Ishikawa (cell line): ENCODE measurements around the gene REEP2.

Source experiments
- CEBPB ChIP-seq: IDR thresholded peaks from 2 replicates; pipeline ENCODE4 v1.6.1; 2012
- CREB1 ChIP-seq: IDR thresholded peaks from 2 replicates; pipeline ENCODE4 v1.6.1; 2012; ENCODE audit warnings: low read depth
- EGR1 ChIP-seq: IDR thresholded peaks from 2 replicates; pipeline ENCODE4 v1.6.1; 2012
- EP300 ChIP-seq: IDR thresholded peaks from 2 replicates; pipeline ENCODE4 v1.6.1; 2012; ENCODE audit warnings: borderline replicate concordance
- FOXM1 ChIP-seq: IDR thresholded peaks from 2 replicates; pipeline ENCODE4 v1.6.1; 2012; ENCODE audit warnings: low read depth, borderline replicate concordance
- MAX ChIP-seq: IDR thresholded peaks from 2 replicates; pipeline ENCODE4 v1.6.1; 2012
- NFIC ChIP-seq: IDR thresholded peaks from 2 replicates; pipeline ENCODE4 v1.6.1; 2012
- RAD21 ChIP-seq: IDR thresholded peaks from 2 replicates; pipeline ENCODE4 v1.6.1; 2012; ENCODE audit warnings: low read depth
- REST ChIP-seq: IDR thresholded peaks from 2 replicates; pipeline ENCODE4 v1.6.1; 2012; ENCODE audit warnings: low read depth, mild to moderate bottlenecking
- TAF1 ChIP-seq: IDR thresholded peaks from 2 replicates; pipeline ENCODE4 v1.6.1; 2012; ENCODE audit warnings: low read depth, mild to moderate bottlenecking
- TCF12 ChIP-seq: IDR thresholded peaks from 2 replicates; pipeline ENCODE4 v1.6.1; 2012; ENCODE audit warnings: low read depth
- TEAD4 ChIP-seq: IDR thresholded peaks from 2 replicates; pipeline ENCODE4 v1.6.1; 2012
- YY1 ChIP-seq: IDR thresholded peaks from 2 replicates; pipeline ENCODE4 v1.6.1; 2012; ENCODE audit warnings: low read depth
- ZBTB7A ChIP-seq: IDR thresholded peaks from 2 replicates; pipeline ENCODE4 v1.6.1; 2012; ENCODE audit warnings: low read depth
- TF ChIP-seq, protein P1 (sequence below): IDR thresholded peaks from 2 replicates; pipeline ENCODE4 v1.6.1; 2012

Gene REEP2

GRCh38 chr5:138488481-138488945 is 49.7 kb downstream of the REEP2 start:
- TF ChIP-seq CREB1, result no peak
- TF ChIP-seq NFIC, result no peak
- no peak for TF ChIP-seq TAF1
- no peak for TF ChIP-seq FOXM1
- TF ChIP-seq TEAD4, result no peak
- no peak for TF ChIP-seq RAD21
- TF ChIP-seq EGR1, result no peak
- TF ChIP-seq MAX, result no peak
- TF ChIP-seq ZBTB7A, result no peak
- TF ChIP-seq YY1, result no peak
- no peak for TF ChIP-seq EP300
- TF ChIP-seq, protein P1, sequence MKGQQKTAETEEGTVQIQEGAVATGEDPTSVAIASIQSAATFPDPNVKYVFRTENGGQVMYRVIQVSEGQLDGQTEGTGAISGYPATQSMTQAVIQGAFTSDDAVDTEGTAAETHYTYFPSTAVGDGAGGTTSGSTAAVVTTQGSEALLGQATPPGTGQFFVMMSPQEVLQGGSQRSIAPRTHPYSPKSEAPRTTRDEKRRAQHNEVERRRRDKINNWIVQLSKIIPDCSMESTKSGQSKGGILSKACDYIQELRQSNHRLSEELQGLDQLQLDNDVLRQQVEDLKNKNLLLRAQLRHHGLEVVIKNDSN, result no peak
- no peak for TF ChIP-seq TCF12
- no peak for TF ChIP-seq CEBPB
- TF ChIP-seq REST, result no peak

DNA sequence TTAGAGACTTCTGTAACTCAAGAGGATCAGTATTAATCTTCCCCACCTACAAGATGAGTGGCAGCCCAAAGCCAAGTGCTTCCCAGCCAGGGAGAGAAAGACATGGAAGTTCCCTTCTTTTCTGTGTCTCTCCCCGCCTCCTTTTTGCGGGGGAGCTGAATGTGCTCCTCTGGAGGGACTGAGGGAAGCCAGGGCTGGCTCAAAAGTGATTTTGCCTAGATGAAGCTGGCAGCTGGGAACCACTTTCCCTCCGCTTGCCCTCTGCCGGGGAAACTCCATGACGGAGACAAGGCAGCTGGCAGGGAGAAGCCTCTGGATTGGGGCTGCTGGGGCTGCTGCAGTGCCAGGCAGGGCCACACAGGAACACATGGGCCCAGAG is 50.8 kb downstream of the REEP2 start:
- TF ChIP-seq TEAD4 (no peak), RAD21 (no peak), MAX (no peak), REST (no peak), CREB1 (no peak), YY1 (no peak)

- TF ChIP-seq, protein P1, result no peak
- TF ChIP-seq YY1, result no peak
Measured at GRCh38 chr5:138490648-138491283, 51.9 kb downstream of the REEP2 start.

DNA sequence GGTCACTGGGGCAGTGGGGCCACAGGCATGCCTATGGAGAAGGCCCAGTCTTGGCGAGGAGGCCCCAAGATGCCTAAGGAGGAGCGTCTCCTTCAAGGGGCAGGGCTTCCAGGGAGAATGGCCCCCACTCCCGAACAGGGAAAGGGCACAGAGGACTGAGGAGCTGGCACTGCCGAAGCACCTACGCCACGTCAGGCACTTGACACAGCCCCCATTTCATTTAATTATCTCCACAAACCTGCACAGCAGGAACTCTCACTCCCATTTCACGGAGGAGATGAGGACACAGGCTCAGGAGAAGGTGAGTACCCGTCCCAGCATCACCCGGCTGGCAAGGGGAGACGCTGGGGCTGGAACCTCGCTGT is 52.4 kb downstream of the REEP2 start:
- TF ChIP-seq REST, result no peak
- no peak for TF ChIP-seq YY1
- no peak for TF ChIP-seq FOXM1

GRCh38 chr5:138491669-138492559 is 53.1 kb downstream of the REEP2 start:
- TF ChIP-seq ZBTB7A (peak; percentile 75), TAF1 (no peak), YY1 (no peak), NFIC (peak; percentile 73; the same call in 1 of the 2 replicates), MAX (peak; percentile 82), EGR1 (peak; percentile 70), EP300 (no peak), RAD21 (no peak)
- TF ChIP-seq, protein P1, result no peak
